Measurements from ENCODE around the gene PPP1R14C.
"Not testable (repeated sequence)": the region's sequence is repeated elsewhere in the genome, so short reads cannot be mapped to it uniquely, and the experiment has no call there.

The PPP1R14C gene

GRCh38 chr6:150142670-150143515 lies at the start of gene PPP1R14C:
Gene PPP1R14C (plus strand): TSS chr6:150143044. CDS start chr6:150143193, 149 bp downstream.
- no peak for DNase-seq

GRCh38 chr6:150093397-150093796 lies 49.4 kb upstream of the PPP1R14C start:
- no peak for DNase-seq

- no peak for DNase-seq
Observed at GRCh38 chr6:150098155-150098554, 44.7 kb upstream of the PPP1R14C start.

GRCh38 chr6:150099546-150099945 lies 43.3 kb upstream of the PPP1R14C start:
- no peak for DNase-seq

DNA sequence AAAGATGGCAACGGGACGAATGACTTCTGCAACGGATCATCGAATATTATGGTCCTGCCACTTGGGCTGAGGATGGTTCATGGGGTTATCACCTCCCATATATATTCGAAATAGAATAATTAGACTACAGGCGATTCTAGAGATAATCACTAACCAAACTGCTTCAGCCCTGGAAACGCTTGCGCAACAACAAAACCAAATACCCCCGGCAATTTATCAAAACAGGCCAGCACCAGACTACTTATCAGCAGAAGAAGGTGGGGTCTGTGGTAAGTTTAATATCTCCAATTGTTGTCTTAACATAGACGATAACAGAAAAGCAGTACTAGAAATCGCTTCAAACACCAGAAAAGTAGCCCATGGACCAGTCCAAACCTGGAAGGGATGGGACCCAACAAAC lies 42.9 kb upstream of the PPP1R14C start:
- DNase-seq: no peak

- DNase-seq: no peak
Observed at GRCh38 chr6:150100745-150101144, 42.1 kb upstream of the PPP1R14C start.

GRCh38 chr6:150102750-150103270 lies 40.0 kb upstream of the PPP1R14C start:
- no peak for DNase-seq

DNA sequence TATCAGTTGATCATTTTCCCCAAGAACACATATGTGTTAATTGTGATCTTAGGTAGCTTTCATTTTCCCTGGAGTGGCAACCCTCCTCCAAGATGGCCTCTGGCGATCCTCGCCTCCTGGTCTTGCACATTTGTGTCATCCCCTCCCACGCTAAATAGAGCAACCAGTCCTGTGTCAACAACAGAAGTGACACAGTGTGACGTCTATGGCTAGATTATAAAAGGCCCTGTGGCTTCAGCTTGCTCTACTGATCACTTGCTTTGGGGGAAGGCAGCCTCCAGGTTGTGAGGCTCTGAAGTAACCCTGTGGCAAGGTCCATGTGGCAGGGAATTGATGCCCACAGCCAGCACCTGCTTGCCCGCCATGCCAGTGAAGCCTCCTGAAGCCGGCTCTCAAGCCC lies 30.6 kb upstream of the PPP1R14C start:
- no peak for DNase-seq

GRCh38 chr6:150115769-150116168 lies 27.1 kb upstream of the PPP1R14C start:
- no peak for DNase-seq

GRCh38 chr6:150116200-150116800 lies 26.5 kb upstream of the PPP1R14C start:
- no peak for DNase-seq

GRCh38 chr6:150118203-150118602 lies 24.6 kb upstream of the PPP1R14C start:
- DNase-seq: no peak

- no peak for DNase-seq
Observed at GRCh38 chr6:150118627-150119026, 24.2 kb upstream of the PPP1R14C start.

DNA sequence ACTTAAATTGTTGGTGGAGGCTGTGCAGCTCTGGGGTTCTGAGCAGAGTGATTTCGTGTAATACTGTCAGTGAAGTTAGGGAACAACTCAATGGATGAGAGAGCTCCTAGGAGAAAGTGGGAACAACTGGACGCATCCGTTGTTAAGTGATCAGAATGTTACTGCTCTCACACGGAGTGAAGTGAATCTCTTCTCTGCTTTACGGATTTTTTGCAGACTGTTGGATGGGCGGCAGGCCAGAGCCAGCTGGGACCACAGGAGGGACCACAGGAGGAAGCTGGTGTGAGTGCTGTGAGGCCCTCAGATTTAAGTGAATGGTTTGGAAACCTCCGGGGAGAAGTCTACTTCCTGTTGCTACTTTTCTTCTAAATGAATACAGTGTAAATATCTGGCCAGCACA lies 23.7 kb upstream of the PPP1R14C start:
- no peak for DNase-seq

DNA sequence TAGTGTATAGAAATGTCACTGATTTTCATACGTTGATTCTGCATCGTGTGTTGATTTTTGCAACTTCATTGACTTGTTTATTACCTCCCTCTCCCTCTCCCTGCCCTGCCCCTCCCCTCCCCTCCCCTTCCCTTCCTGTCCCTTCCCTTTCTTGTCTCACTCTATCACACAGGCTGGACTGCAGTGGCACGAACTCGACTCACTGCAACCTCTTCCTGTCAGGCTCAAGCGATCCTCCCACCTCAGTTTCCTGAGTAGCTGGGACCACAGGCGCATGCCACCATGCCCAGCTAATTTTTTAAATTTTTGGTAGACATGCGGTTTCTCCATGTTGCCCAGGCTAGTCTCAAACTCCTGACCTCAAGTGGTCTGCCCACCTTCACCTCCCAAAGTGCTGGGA lies 19.2 kb upstream of the PPP1R14C start:
- no peak for DNase-seq

- no peak for DNase-seq
Observed at GRCh38 chr6:150124235-150124634, 18.6 kb upstream of the PPP1R14C start.

DNA sequence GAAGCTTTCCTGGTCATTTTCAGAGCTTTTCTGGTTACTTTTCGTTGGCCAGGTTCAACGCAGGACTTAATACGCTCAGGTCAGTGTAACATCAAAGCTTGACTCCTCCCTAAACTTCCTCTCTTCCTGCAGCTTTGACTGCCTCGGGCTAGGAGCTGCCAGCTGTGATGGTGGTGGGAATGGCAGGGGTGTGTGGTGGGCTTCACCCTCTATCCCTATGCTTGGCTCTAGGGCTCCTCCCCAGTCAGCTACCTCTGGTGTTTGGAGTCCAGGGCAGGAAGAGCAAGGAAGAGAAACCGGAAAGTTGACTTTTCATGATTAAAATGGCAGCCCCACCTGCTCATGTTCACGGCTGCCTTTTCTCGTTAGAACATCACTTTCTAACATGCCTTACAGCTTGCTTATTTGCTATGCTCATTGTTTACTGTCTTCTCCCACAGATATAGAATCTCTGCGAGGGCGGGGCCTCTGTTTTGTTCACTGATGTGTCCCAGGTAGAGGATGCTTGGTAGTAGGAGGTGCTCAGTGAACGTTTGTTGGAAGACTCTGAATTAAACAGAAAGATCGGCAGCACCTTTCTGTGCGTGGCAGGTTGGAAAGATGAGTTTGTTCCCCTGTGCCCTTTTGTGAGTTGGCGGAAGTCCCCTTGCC lies 16.1 kb upstream of the PPP1R14C start:
- no peak for DNase-seq

DNA sequence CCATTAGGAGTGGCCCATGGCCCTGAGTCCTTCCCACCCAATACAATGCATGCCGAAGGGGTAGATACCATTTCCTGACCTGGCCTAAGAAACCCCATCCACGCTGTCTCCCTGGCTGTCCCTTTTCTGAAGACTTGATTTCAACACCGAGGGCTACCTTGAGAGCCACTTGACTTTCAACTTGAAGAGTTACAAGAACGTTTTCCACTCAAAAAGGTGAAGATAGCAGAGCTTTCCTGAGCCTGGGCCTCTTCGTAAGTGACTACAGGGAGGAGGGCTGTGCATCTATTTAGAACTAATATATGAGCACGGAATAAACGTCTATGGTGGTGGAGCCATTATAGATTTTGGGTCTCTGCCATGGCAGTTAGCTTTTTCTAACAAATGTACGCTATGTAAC lies 14.4 kb upstream of the PPP1R14C start:
- no peak for DNase-seq

DNA sequence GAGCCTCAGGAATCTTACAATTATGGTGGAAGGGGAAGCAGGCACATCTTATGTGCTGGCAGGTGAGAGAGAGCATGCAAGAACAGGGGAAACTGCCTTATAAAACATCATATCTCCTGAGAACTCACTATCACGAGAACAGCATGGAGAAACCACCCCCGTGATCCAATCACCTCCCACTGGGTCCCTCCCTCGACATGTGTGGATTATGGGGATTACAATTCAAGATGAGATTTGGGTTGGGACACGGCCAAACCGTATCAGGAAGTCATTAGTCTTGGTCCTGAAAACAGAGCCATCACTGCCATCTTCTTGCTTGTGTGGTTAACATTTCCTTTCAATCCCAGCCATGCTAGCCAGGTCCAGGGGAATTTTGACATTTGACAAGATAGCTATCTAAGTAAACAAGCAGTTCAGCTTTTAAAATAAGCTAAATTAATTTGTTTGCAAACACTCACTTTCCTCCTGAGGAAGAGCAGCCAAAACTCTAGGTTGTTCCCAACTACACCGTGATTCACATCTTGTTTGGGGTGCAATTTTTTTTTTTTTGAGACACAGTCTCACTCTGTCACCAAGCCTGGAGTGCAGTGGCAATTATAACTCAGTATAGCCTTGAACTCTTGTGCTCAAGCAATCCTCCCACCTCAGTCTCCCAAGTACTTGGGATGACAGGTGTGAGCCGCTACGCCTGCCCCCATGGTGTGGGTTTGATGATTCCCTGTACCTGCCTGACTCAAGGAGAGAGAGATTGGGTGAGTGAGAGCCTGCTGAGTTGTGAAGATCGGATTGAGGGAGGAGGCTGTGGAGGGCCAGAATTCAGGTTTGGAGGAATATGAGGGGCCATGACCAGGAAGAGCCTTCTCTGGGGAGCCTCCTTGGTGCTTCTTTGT lies 13.0 kb upstream of the PPP1R14C start:
- no peak for DNase-seq

DNA sequence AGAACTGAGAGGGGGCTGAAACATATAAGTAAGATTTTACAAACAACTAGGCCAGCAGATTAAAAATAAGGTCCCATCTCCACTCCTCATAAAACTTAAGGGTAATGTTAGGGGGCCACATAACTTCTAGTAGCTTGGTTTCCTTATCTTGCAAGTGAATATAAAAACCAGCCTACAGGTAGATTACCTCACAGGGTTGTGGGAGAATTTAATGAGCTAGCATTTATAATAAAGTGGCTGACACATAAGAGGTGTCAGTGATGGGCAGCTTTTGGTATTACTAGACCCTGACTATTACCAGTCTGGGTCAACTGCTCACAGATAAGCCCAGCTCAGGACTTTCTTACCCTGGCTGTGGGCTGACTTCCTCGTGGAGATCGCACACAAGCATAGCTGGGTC lies 9.2 kb upstream of the PPP1R14C start:
- no peak for DNase-seq

- no peak for DNase-seq
Observed at GRCh38 chr6:150134280-150134920, 8.4 kb upstream of the PPP1R14C start.

DNA sequence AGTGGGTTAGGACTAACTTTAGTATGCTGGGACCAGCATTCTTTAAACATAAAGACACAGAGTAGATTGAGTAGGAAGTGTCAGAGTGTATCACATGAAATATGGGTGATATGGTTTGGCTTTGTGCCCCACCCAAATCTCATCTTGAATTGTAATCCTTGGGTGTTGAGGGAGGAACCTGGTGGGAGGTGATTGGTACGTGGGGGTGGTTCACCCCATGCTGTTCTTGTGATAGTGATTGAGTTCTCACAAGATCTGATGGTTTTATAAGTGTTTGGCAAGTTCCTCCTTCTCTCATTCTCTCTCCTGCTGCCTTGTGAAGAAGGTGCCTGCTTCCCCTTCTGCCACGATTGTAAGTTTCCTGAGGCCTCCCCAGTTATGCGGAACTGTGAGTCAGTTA lies 5.1 kb upstream of the PPP1R14C start:
- DNase-seq: not testable (repeated sequence)

GRCh38 chr6:150138638-150139037 lies 4.2 kb upstream of the PPP1R14C start:
- no peak for DNase-seq

All from NCI-H446 treated with DMSO at 0.1 percent for 48 hours (cell line).